Inferior parietal cortex (tissue), 1 donor: Measurements from ENCODE around the gene SSC5D.

ENCODE experiments used
- DNase-seq: peaks from one replicate; pipeline ENCODE4 v3.0.0-alpha.2; 2016; ENCODE audit errors: extremely low spot score

The SSC5D gene

GRCh38 chr19:55554741-55555152, 66.5 kb downstream of the SSC5D start:
- no peak for DNase-seq

GRCh38 chr19:55559684-55560083, 71.4 kb downstream of the SSC5D start:
- DNase-seq, result no peak

- no peak for DNase-seq
These were observed 75.0 kb downstream of the SSC5D start for GRCh38 chr19:55563261-55563690.

GRCh38 chr19:55566823-55567222, 78.6 kb downstream of the SSC5D start:
- no peak for DNase-seq

GRCh38 chr19:55567708-55568328, 79.6 kb downstream of the SSC5D start:
- DNase-seq, result no peak
